ENCODE data around the gene GPR84. TPM values are rescaled to one million over a fixed set of nuclear protein-coding genes. Genes with fewer than 3 reads are reported as not detected.

Gene GPR84
- polyA plus RNA-seq, 1 of the 3 experiments (the other 2 are of a cell fraction), result 0.03 TPM

- Histone ChIP-seq H3F3A (replicated peaks; ENCODE audit: insufficient read depth) (peaks cover 6% of the 10 kb centered on the region), H2AFZ (ENCODE audit: low read depth) (no peak overlapping the region), H3K9me2 (no peaks in the 10 kb centered on the region), H3K27ac (ENCODE audit: low read depth in 2 of 2, low read length in 1 of 2) (no peak overlapping the region), H3K4me3 (ENCODE audit: low read depth in 2 of 2, low read length in 1 of 2) (no peak overlapping the region), H3K79me2 (ENCODE audit: insufficient read depth) (no peaks in the 10 kb centered on the region), H3K9ac (no peak overlapping the region), H3K27me3 (ENCODE audit: insufficient read depth) (no peaks in the 10 kb centered on the region), H3K36me3 (replicated peaks in 1 of 2; ENCODE audit: control insufficient read depth in 1 of 2, insufficient read depth in 2 of 2, low read length in 1 of 2) (no peaks in the 10 kb centered on the region), H4K20me1 (ENCODE audit: insufficient read depth) (no peaks in the 10 kb centered on the region), H3K4me2 (no peak overlapping the region), H3K4me1 (ENCODE audit: control insufficient read depth in 1 of 2, insufficient read depth in 2 of 2, low read depth in 1 of 2, low read length in 1 of 2) (peaks cover 0 to 47% of the 10 kb centered on the region in 2 experiments; a peak in 1 of 4 replicates), H3K9me3 (no peaks in the 10 kb centered on the region)
- ChIA-PET POLR2A (no interaction called here), CTCF (interaction anchor here (1.3 to 3.9 kb wide), 3 partner anchors 10 to 15 kb away, joined by 4 to 23 read pairs (median 5); no protein-coding TSS in a partner anchor)
- TF ChIP-seq USF2 (IDR thresholded peaks at IDR 0.05; ENCODE audit: borderline replicate concordance, low read depth, low read length) (no peak), TAF1 (IDR thresholded peaks at IDR 0.05; ENCODE audit: borderline replicate concordance, low read depth, low read length) (no peak), YY1 (IDR thresholded peaks at IDR 0.05; ENCODE audit: low read depth) (no peak), NFIC (IDR thresholded peaks at IDR 0.05; ENCODE audit: borderline replicate concordance) (no peak), GATA2 (CRISPR knock-in tag; IDR thresholded peaks at IDR 0.05) (no peak), CHD2 (IDR thresholded peaks at IDR 0.05; ENCODE audit: low read length, partially characterized antibody) (no peak), POLR2AphosphoS5 (IDR thresholded peaks at IDR 0.05; ENCODE audit: low read depth, low read length) (no peak), RXRA (IDR thresholded peaks at IDR 0.05; ENCODE audit: borderline replicate concordance, low read depth) (no peak), ZBTB33 (IDR thresholded peaks at IDR 0.05; ENCODE audit: borderline replicate concordance, low read depth) (no peak)
- TF ChIP-seq, protein P1, sequence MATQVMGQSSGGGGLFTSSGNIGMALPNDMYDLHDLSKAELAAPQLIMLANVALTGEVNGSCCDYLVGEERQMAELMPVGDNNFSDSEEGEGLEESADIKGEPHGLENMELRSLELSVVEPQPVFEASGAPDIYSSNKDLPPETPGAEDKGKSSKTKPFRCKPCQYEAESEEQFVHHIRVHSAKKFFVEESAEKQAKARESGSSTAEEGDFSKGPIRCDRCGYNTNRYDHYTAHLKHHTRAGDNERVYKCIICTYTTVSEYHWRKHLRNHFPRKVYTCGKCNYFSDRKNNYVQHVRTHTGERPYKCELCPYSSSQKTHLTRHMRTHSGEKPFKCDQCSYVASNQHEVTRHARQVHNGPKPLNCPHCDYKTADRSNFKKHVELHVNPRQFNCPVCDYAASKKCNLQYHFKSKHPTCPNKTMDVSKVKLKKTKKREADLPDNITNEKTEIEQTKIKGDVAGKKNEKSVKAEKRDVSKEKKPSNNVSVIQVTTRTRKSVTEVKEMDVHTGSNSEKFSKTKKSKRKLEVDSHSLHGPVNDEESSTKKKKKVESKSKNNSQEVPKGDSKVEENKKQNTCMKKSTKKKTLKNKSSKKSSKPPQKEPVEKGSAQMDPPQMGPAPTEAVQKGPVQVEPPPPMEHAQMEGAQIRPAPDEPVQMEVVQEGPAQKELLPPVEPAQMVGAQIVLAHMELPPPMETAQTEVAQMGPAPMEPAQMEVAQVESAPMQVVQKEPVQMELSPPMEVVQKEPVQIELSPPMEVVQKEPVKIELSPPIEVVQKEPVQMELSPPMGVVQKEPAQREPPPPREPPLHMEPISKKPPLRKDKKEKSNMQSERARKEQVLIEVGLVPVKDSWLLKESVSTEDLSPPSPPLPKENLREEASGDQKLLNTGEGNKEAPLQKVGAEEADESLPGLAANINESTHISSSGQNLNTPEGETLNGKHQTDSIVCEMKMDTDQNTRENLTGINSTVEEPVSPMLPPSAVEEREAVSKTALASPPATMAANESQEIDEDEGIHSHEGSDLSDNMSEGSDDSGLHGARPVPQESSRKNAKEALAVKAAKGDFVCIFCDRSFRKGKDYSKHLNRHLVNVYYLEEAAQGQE (IDR thresholded peaks at IDR 0.05; ENCODE audit: low read depth, low read length), result no peak
- TF ChIP-seq, protein P2, sequence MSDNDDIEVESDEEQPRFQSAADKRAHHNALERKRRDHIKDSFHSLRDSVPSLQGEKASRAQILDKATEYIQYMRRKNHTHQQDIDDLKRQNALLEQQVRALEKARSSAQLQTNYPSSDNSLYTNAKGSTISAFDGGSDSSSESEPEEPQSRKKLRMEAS (IDR thresholded peaks at IDR 0.05; ENCODE audit: low read depth), result no peak
- TF ChIP-seq, protein P3, sequence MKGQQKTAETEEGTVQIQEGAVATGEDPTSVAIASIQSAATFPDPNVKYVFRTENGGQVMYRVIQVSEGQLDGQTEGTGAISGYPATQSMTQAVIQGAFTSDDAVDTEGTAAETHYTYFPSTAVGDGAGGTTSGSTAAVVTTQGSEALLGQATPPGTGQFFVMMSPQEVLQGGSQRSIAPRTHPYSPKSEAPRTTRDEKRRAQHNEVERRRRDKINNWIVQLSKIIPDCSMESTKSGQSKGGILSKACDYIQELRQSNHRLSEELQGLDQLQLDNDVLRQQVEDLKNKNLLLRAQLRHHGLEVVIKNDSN (IDR thresholded peaks at IDR 0.05; ENCODE audit: borderline replicate concordance, low read depth), result no peak
- no peak for DNase-seq
- 83% methylated on average over 2 of the region's 3 CpGs for WGBS (ENCODE audit: low lambda C conversion rate)
These were observed 24.8 kb upstream of the GPR84 start for GRCh38 chr12:54389134-54389508.
